ENCODE measurements around the gene ZNF189.

The ZNF189 gene

DNA sequence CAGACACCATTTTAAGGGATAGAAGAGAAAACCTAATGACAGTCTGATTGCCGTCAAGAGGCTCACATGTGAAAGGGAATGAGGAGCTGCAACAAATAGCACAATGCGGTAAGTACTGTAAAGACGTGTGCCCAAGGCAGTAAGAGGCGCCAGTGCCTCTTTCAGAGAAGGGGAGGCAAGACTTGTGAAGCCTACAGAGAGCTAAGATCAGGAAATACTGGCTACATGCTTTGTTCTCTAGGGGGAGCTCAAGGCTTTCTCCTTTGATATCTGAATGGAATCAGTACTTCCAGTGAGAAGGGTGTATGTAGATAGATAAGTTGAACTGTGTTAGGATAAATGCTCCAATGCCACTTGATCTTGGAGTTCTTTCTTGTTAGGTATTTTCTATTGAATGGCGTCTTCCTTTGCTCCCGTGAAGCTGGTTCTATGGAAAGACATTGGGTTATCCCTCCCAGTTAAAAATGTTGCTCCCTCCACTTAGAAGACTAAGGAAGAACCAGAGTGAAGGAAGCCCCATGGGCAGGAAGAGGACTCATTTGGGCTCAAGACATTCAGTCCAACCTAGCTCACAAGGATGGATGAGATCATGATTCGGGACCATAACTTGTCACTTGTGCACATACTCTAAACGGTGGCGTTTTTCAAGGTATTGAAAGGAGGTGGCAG is 60.4 kb downstream of the ZNF189 start:
- peak; percentile 97 for TF ChIP-seq CTCF (conservative IDR thresholded peaks at IDR 0.05; ENCODE audit: low read depth)
- ChIA-PET POLR2A (ENCODE audit: low non-redundant PET) (no interaction called here), CTCF (interaction anchor here (0.6 to 7.0 kb wide), 21 partner anchors 9 to 140 kb away, joined by 3 to 99 read pairs (median 5); partner anchors contain the start of gene RNF20)
- no peak overlapping the region for H3K27ac ChIP-seq
- DNase-seq (ENCODE audit: low spot score) = peak; percentile 85

Data from RWPE1 (cell line).